ENCODE measurements around the gene TBC1D22A.

TBC1D22A gene

GRCh38 chr22:46895753-46896152 is 133.3 kb downstream of the TBC1D22A start:
- H3K36me3 ChIP-seq = no peaks in the 10 kb centered on the region

GRCh38 chr22:46896166-46896565 is 133.7 kb downstream of the TBC1D22A start:
- Histone ChIP-seq H3K27ac (no peak overlapping the region), H3K4me3 (ENCODE audit: low read depth, low read length) (no peak overlapping the region), H3K9me3 (ENCODE audit: severe bottlenecking) (no peaks in the 10 kb centered on the region), H3K27me3 (ENCODE audit: insufficient read depth, low read depth, severe bottlenecking) (no peaks in the 10 kb centered on the region), H3K36me3 (no peaks in the 10 kb centered on the region)
- no peak for TF ChIP-seq CTCF (IDR thresholded peaks at IDR 0.05; ENCODE audit: low read depth, low read length)
- DNase-seq = no peak

More at GRCh38 chr22:46895753-46896152, 133.3 kb downstream of the TBC1D22A start:
- Histone ChIP-seq H3K9me3 (ENCODE audit: severe bottlenecking) (no peaks in the 10 kb centered on the region), H3K4me3 (ENCODE audit: low read depth, low read length) (no peak overlapping the region), H3K27me3 (ENCODE audit: insufficient read depth, low read depth, severe bottlenecking) (no peaks in the 10 kb centered on the region), H3K27ac (no peak overlapping the region)
- DNase-seq = no peak
- no peak for TF ChIP-seq CTCF (IDR thresholded peaks at IDR 0.05; ENCODE audit: low read depth, low read length)

- no peak for TF ChIP-seq CTCF (IDR thresholded peaks at IDR 0.05; ENCODE audit: low read depth, low read length)
- H3K27ac ChIP-seq = no peak overlapping the region
- H3K36me3 ChIP-seq = no peaks in the 10 kb centered on the region
- no peaks in the 10 kb centered on the region for H3K9me3 ChIP-seq (ENCODE audit: severe bottlenecking)
- no peak for DNase-seq
- no peaks in the 10 kb centered on the region for H3K27me3 ChIP-seq (ENCODE audit: insufficient read depth, low read depth, severe bottlenecking)
- no peak overlapping the region for H3K4me3 ChIP-seq (ENCODE audit: low read depth, low read length)
Observed at GRCh38 chr22:46896568-46897245, 134.3 kb downstream of the TBC1D22A start.

- Histone ChIP-seq H3K27me3 (ENCODE audit: insufficient read depth, low read depth, severe bottlenecking) (no peaks in the 10 kb centered on the region), H3K36me3 (no peaks in the 10 kb centered on the region), H3K27ac (no peak overlapping the region), H3K4me3 (ENCODE audit: low read depth, low read length) (no peak overlapping the region), H3K9me3 (ENCODE audit: severe bottlenecking) (no peaks in the 10 kb centered on the region)
- TF ChIP-seq CTCF (IDR thresholded peaks at IDR 0.05; ENCODE audit: low read depth, low read length) = no peak
- no peak for DNase-seq
Observed at GRCh38 chr22:46897246-46897623, 134.8 kb downstream of the TBC1D22A start.

GRCh38 chr22:46900549-46900948 is 138.1 kb downstream of the TBC1D22A start:
- H3K27me3 ChIP-seq (ENCODE audit: insufficient read depth, low read depth, severe bottlenecking) = no peaks in the 10 kb centered on the region
- DNase-seq = no peak
- no peak for TF ChIP-seq CTCF (IDR thresholded peaks at IDR 0.05; ENCODE audit: low read depth, low read length)
- no peak overlapping the region for H3K27ac ChIP-seq
- H3K36me3 ChIP-seq = no peaks in the 10 kb centered on the region
- no peak overlapping the region for H3K4me3 ChIP-seq (ENCODE audit: low read depth, low read length)
- no peaks in the 10 kb centered on the region for H3K9me3 ChIP-seq (ENCODE audit: severe bottlenecking)

GRCh38 chr22:46902436-46902835 is 140.0 kb downstream of the TBC1D22A start:
- H3K4me3 ChIP-seq (ENCODE audit: low read depth, low read length) = no peak overlapping the region
- DNase-seq = no peak
- no peaks in the 10 kb centered on the region for H3K36me3 ChIP-seq
- H3K27ac ChIP-seq = no peak overlapping the region
- H3K27me3 ChIP-seq (ENCODE audit: insufficient read depth, low read depth, severe bottlenecking) = no peaks in the 10 kb centered on the region
- no peak for TF ChIP-seq CTCF (IDR thresholded peaks at IDR 0.05; ENCODE audit: low read depth, low read length)
- no peaks in the 10 kb centered on the region for H3K9me3 ChIP-seq (ENCODE audit: severe bottlenecking)
